GM12872 (cell line): ENCODE measurements around the gene LYRM4.

Experiments used
- TF ChIP-seq, protein P1 (sequence below): IDR thresholded peaks from 3 replicates; pipeline ENCODE4 v1.5.1; 2011; ENCODE audit warnings: low read depth, mild to moderate bottlenecking, low read length, moderate library complexity; ENCODE audit not compliant: insufficient read depth

Gene LYRM4

DNA sequence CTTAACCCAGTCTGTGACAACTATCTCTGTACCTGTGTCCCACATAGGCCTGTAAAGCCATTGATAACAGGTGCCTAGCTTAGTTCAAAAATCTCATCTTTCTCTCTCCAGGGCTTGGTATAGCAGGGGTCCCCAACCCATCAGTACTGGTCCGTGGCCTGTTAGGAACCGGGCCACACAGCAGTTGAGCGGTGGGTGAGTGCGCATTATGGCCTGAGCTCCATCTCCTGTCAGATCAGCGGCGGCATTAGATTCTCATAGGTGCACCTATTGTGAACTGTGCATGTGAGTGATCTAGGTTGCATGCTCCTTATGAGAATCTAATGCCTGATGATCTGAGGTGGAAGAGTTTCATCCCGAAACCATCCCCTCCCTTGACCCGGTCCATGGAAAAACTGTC, 3.4 kb downstream of the LYRM4 start:
- TF ChIP-seq, protein P1, sequence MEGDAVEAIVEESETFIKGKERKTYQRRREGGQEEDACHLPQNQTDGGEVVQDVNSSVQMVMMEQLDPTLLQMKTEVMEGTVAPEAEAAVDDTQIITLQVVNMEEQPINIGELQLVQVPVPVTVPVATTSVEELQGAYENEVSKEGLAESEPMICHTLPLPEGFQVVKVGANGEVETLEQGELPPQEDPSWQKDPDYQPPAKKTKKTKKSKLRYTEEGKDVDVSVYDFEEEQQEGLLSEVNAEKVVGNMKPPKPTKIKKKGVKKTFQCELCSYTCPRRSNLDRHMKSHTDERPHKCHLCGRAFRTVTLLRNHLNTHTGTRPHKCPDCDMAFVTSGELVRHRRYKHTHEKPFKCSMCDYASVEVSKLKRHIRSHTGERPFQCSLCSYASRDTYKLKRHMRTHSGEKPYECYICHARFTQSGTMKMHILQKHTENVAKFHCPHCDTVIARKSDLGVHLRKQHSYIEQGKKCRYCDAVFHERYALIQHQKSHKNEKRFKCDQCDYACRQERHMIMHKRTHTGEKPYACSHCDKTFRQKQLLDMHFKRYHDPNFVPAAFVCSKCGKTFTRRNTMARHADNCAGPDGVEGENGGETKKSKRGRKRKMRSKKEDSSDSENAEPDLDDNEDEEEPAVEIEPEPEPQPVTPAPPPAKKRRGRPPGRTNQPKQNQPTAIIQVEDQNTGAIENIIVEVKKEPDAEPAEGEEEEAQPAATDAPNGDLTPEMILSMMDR: no peak

DNA sequence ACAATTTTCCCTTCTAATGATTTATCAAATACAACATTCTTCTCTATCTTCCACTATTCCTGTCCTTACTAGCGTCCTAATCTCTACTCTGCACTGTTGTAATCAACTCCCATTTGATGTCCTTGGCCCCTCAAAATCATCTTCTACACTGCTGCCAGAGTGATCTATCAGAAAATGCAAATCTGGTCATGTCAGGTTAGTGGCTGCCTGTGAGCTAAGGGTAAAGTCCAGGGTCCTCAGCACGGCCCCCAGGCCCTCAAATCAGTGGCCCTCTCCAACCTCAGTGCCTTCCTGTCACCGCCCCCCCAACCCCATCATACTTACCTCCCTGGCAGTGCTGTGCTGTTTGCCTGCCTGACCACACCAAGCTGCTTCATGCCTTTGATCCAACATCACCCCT, 3.8 kb downstream of the LYRM4 start:
- TF ChIP-seq, protein P1: no peak

DNA sequence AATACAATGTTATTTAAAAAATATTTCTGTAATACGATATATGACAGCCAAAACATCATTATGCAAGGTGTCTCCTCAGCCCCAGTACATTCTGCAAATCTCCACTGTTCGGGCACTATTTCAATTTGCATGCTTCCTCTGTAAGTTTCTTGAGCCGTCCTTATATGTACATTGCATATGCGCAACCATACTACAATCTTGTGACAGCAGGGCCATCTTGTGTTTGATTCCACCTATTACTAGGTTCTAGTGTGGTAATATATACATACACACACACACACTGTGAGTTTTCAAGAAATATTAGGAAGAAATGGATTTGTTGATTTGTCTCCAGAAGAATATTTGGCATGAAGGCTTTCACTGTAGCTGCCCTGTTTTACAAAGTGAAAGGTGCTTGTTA, 9.8 kb downstream of the LYRM4 start:
- TF ChIP-seq, protein P1: no peak

DNA sequence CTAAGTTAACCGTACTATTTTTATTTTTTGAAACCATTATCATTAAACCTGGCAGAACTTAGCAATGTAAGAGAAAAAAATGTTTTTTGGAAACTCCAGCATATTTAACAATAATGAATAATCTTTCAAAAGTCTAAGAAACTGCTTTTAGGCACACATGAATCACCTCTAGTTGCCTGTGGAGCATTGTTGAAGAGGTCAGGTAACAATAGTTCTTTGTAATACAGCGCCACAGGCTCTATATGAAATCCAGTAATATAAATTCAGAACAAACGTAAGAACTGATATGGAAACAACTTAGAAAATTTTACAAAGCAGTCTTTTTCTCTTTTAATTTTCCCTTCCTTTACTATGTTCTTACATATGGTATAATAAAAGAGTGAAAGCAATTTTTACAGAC, 10.3 kb downstream of the LYRM4 start:
- TF ChIP-seq, protein P1: no peak

DNA sequence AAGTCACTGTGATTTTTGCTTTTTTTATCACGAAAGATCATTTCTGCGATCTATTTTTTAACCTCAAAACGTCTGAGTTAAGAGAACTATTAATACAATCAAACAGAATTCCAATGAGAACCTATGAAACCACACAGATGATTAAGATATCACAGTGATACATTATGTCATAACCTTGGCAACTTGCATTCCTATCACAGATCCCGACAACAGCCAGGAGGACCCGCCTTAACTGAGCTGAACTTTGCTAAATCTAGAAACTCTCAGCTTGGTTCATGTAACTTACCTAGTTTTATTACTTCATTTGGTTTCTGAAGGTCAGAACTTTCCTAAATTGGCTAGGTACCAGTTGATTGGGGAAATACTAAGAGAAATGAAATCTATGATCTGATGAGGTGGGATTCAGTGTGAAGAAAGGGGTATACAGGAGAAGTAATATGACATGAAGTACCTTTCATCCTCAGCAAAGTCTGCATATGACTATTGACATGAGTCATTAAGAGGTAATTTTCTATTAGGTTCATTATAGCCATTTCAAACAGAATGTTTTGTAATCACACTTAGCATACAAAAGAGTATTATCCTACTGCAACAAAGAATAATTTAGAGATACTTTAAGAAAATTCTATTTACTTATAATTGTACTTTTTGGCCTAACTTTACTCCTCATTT, 11.2 kb downstream of the LYRM4 start:
- TF ChIP-seq, protein P1: no peak

DNA sequence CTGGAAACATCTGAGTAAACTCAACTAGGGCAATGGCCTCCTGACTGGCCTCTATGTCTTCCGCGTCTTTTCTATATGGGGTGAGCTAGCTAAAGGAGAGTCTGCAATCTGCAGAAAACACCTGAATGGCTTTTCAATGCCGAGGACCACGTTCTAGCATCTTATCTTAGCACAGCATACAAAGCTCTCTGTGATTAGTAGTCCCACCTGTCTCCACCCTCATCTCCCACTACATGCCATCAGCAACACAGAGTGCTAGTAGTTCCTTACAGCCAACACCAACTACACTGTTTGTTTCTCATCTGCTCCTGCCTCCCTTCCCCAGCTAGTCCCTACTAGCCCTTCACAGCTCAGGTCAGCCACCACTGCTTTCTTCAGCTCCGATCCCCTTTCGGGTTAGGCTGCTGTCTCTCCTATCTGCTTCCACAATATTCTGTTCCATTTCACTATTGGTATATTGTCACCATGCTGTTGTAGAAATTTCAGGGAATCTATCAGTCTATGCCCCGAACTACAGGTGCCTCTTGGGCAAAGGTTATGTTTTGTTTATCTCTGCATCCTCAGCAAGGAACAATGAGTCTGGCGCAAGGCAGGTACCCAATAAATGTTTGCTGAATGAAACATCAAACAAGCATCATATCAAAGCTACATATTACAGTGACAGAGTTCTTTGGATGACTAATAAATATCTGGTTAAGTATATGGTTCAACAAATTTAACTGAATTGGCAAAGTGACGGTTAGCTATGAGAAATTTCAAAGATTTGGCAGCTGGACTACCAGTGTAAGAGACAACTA, 12.2 kb downstream of the LYRM4 start:
- TF ChIP-seq, protein P1: no peak

DNA sequence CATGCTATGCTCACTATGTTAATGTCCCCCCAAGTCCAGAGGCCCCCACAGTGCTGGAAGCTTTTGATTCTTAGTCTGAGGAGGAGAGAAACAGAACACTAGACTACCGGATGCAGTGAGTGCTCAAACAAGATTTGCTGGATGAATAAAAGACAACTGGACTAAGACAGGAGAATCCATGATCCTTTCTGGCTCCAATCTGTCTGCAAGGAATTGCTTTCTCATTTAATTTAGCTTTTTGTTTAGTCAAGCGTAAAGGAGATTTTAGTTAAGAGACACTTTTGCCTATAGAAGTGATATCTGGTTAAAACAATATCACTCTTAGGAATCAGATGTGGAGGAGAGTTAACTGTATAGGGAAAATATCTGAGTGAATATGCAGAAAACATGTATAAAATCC, 13.5 kb downstream of the LYRM4 start:
- TF ChIP-seq, protein P1: no peak
